GM21786 (cell line): ENCODE results near the gene ARRDC5.
"Not testable (repeated sequence)": the region's sequence is repeated elsewhere in the genome, so short reads cannot be mapped to it uniquely, and the experiment has no call there.

Experiments
- ATAC-seq: cut with Tn5 transposase; IDR thresholded peaks from one replicate; pipeline ENCODE4 v1.9.1; 2021; ENCODE audit not compliant: unreplicated experiment

ARRDC5 gene

GRCh38 chr19:4910594-4911281 lies 8.0 kb upstream of the ARRDC5 start:
- no peak for ATAC-seq

DNA sequence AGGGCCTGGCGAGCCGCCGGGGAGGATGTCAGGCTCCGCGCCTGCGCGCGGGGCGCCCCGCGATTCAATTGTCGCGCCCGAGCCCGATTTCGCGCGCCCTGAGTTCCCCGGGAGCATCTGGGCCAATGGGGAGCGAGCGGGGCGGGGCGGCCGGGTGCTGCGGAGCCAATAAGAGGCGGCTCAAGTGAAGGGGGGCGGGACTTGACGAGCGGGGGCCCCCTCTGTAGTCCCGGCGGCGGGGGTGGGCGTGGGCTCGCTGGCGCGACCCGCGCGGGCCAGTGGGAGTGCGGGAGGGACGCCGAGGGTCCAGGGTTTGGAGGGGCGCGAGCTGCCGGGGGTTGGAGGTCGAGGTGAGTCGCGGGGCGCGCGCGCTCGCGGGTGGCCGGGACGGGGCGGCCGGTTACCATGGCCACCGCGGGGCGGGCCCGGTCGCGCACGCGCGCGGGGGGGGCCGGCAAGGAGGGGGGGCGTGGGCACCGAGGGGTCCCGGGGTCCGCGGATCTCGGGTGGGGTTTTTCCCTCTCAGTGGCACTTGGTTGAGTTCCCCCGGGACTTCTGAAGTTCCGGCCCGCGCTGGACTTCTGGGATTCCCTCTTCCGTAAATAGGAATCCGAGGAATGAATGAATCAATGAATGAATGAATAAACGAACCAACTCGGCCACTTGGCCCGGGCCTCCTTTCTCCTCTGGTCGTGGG lies 7.3 kb upstream of the ARRDC5 start:
- ATAC-seq: peak; percentile 57

- peak; percentile 16 for ATAC-seq
These were observed 6.6 kb upstream of the ARRDC5 start, which contains the start of gene UHRF1 for GRCh38 chr19:4909156-4909896. Gene UHRF1, plus strand, starts transcription at chr19:4909501. Its CDS starts 1,385 bp downstream, at chr19:4910886.

DNA sequence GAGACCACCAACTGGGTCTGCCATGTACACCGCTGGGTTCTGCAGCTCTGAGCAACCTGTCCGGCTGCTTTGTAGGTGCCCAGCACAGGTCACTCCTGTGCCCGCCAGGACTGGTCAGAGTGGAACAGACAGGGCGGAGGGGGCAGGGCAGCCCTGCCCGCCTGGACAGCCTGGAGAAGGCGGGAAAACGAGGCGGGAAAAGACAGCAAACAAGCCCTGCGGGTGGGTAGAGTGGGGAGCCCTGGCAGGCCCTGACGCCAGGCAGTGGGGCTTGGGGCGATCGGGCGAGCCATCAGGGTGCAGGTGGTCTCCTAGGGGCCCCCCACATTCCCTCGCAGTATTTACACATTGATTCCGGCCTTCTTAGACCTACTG lies 6.1 kb upstream of the ARRDC5 start:
- ATAC-seq: no peak

DNA sequence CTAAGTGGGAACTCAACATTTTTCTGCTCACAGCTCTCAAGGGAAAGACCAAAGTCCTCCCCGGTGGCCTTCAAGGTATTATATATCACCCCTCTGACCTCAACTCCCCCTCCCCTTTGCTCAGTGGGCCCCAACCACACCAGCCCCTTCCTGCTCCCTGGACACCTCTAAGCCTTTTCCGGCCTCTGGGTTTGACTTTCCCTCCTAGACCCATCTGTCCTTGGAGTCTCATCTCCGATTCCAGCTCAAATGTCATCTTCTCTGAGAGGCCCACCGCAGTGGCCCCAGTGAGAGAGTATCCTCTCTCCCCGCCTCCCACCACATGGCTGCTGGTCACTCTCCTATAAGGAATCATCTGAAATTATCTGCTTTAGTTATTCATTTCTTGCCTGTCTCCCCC lies 5.7 kb upstream of the ARRDC5 start:
- ATAC-seq: no peak

DNA sequence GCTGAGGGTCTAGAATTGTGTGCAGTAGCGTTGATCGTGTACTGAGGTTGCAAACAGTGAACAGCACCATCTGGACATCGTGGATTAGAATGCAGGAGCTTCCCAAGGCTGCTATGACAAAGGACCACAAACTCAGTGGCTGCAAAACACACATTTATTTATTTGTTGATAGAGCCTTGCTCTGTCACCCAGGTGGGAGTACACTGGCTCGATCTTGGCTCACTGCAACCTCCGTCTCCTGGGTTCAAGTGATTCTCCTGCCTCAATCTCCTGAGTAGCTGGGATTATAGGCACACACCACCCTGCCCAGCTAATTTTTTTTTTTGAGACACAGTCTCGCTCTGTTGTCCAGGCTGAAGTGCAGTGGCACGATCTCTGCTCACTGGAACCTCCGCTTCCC lies 4.3 kb upstream of the ARRDC5 start:
- no peak for ATAC-seq

- no peak for ATAC-seq
These were observed 1.8 kb upstream of the ARRDC5 start for GRCh38 chr19:4904481-4904880.

GRCh38 chr19:4900879-4901278 lies 1.8 kb downstream of the ARRDC5 start:
- not testable (repeated sequence) for ATAC-seq

DNA sequence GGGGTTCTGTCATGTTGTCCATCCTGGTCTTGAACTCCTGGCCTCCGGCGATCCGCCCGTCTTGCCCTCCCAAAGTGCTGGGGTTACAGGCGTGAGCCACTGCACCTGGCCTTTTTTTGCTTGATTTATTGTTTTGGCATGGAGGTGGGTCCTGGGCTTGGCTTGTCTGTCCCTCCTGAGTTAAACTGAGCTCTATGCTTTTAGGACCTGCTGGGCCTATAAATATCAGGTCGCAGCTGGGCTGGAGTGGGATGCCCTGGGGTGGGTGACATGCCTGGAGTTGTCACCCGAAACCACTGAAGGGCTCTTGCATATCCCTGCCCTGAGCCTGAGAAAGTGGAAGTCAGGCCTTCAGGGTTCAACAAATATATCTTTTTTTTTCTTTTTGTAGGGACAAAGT lies 5.5 kb downstream of the ARRDC5 start:
- no peak for ATAC-seq

DNA sequence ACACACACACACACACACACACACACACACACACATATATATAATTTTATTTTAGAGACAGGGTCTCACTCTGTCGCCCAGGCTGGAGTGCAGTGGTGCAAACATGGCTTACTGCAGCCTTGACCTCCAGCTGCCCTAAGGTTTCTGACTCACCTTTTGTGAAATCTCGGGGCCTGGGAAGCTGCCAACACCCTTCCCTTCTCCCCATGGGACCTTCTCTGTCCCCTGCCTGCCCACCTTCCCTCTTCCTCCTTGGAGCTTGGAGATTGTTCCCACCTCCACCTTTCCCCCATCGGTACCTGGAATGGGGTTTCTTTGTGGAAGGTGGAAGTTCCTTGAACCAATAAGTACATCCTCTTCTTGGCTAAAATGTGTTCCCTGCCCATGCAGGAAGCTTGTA lies 6.3 kb downstream of the ARRDC5 start:
- no peak for ATAC-seq

GRCh38 chr19:4892962-4893361 lies 9.7 kb downstream of the ARRDC5 start:
- not testable (repeated sequence) for ATAC-seq

GRCh38 chr19:4891066-4891465 lies 11.6 kb downstream of the ARRDC5 start:
- ATAC-seq: no peak

DNA sequence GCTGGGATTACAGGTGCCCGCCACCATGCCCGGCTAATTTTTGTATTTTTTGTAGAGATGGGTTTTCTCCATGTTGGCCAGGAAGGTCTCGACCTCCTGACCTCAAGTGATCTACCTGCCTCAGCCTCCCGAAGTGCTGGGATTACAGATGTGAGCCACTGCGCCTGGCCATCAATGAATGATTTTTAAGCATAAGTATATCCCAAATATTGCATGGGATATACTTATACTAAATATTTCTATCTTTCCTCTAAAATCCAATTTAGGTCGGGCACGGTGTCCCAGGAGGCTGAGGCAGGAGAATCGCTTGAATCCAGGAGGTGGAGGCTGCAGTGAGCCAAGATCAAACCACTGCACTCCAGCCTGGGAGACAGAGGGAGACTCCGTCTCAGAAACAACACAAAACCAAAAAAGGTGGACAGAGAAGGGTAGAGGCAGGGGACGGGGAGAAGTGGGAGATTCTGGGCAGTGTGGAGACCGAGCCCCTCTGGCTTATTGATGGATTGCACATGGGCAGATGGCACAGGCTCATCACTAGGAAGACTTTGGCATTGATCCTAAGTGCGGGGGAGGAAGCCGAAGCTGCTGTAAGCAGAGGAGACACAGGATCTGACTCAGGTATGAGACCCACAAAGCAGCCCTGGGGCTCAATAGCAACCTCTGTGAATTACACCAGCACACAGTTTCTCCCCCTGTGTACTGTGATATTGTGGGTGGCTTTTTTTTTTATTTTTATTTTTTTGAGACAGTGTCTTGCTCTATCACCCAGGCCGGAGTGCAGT lies 13.5 kb downstream of the ARRDC5 start:
- no peak for ATAC-seq

GRCh38 chr19:4887803-4888202 lies 14.9 kb downstream of the ARRDC5 start:
- not testable (repeated sequence) for ATAC-seq

DNA sequence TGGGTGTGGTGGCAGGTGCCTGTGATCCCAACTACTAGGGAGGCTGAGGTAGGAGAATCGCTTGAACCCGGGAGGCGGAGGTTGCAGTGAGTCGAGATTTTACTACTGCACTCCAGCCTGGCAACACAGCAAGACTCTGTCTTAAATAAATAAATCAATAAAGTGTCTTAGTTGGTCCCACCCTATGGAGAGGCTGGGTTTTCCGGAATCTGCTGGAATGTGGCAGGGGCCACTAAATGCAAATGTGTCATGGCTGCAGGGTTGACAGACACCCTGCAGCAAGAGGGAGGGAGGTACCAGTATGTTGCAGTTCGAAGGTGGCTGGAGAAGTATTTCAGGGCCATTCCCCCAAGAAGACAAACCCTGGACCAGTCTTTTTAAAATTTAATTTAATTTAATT lies 17.7 kb downstream of the ARRDC5 start:
- ATAC-seq: not testable (repeated sequence)

DNA sequence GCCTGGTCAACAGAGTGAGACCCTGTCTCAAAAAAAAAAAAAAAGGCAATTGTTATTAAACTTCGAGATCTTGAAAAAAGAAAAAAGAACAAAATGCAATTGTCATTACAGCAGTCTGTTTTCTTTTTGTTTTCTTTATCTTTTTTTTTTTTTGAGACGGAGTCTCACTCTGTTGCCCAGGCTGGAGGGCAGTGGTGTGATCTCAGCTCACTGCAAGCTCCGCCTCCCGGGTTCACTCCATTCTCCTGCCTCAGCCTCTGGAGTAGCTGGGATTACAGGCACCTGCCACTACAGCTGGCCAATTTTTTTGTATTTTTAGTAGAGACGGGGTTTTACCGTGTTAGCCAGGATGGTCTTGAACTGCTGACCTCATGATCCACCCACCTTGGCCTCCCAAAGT lies 19.8 kb downstream of the ARRDC5 start:
- ATAC-seq: not testable (repeated sequence)

GRCh38 chr19:4879041-4879440 lies 23.7 kb downstream of the ARRDC5 start:
- no peak for ATAC-seq

DNA sequence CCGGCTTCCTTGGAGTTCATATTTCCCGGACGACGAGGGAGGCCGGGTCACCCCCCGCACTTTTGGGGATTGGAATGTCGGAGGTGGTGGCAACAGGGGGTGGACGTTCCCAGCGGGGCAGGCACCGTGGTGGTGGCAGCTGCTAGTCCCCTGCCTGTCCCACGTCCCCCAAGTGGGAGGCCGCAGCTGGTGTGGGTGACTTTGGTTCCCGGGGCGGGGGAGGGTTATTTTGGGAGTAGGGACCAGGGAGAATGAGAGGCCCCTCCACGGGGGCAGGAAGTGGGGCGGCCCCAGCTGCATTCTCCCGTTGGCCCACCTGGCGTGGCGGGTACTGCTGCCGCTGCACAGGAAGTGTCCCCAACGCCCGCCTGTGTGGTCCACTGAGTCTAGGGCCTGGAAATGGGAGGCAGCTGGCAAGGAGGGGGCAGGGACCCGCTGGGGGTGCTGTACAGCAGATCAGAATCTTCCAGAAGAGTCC lies 24.2 kb downstream of the ARRDC5 start:
- no peak for ATAC-seq

GRCh38 chr19:4877753-4878490 lies 24.8 kb downstream of the ARRDC5 start:
- no peak for ATAC-seq

GRCh38 chr19:4873930-4874329 lies 28.8 kb downstream of the ARRDC5 start:
- no peak for ATAC-seq
